Measurements from ENCODE around the gene CTCF. TPM values are rescaled to one million over a fixed set of nuclear protein-coding genes. Genes with fewer than 3 reads are reported as not detected.

The CTCF gene
- total RNA-seq, 3 donors from 2014 or later (not counting 1 experiment from before 2014, with no cell fraction given), result 61.4 to 76.7 (median 63.6) TPM

GRCh38 chr16:67546761-67547422 is 15.4 kb upstream of the CTCF start:
- Mint-ChIP-seq H3K9me3 (no peaks in the 10 kb centered on the region), H3K27me3 (ENCODE audit: low read depth in 2 of 2) (no peaks in the 10 kb centered on the region), H3K36me3 (no peaks in the 10 kb centered on the region), H3K4me1 (peaks cover 8 to 41% of the 10 kb centered on the region in 2 donors), H3K27ac (peak overlapping the region; percentile 47 to 53), H3K4me3 (no peak overlapping the region)
- Histone ChIP-seq H3K4me1 (ENCODE audit: control insufficient read depth, insufficient read depth, low read length) (peaks cover 46% of the 10 kb centered on the region), H3K27me3 (ENCODE audit: control insufficient read depth, insufficient read depth, low read length) (no peaks in the 10 kb centered on the region), H3K9me3 (ENCODE audit: control insufficient read depth, insufficient read depth, low read length) (no peaks in the 10 kb centered on the region), H3K27ac (ENCODE audit: low read length) (peak overlapping the region; percentile 71), H3K36me3 (ENCODE audit: control insufficient read depth, insufficient read depth, low read length) (peaks cover 8% of the 10 kb centered on the region), H3K4me3 (ENCODE audit: low read length) (no peak overlapping the region)
- ATAC-seq, result peak; percentile 27 to 49 (median 46)
- WGBS (ENCODE audit: insufficient coverage), result 23% methylated on average over 7 of the region's 7 CpGs
- peak; percentile 71 to 89 for DNase-seq
- intact Hi-C loops (cut with micrococcal nuclease), result loop anchor here (1.0 to 2.0 kb wide), 3 partner anchors 26 to 121 kb away; no protein-coding TSS in a partner anchor
- TF ChIP-seq CTCF (IDR thresholded peaks at IDR 0.05), result peak; percentile 98

- WGBS (ENCODE audit: insufficient coverage), result 34% methylated on average over 16 of the region's 16 CpGs
- ATAC-seq, result peak in 1 of 3 donors; percentile 3
- H3K4me1 Mint-ChIP-seq, result peaks cover under 1 to 40% of the 10 kb centered on the region in 2 donors
These were observed 14.7 kb upstream of the CTCF start for GRCh38 chr16:67547423-67548264.

GRCh38 chr16:67548265-67549126 is 13.8 kb upstream of the CTCF start:
- H3K9me3 Mint-ChIP-seq, result no peaks in the 10 kb centered on the region
- ATAC-seq (peak in 1 of 3 donors; percentile 2), DNase-seq (no peak)
- no peak overlapping the region for H3K4me3 Mint-ChIP-seq
- H3K27ac Mint-ChIP-seq, result peak overlapping the region in 1 of 2 donors; percentile 58
- peaks cover 44% of the 10 kb centered on the region for H3K4me1 ChIP-seq (ENCODE audit: control insufficient read depth, insufficient read depth, low read length)
- H3K27ac ChIP-seq (ENCODE audit: low read length), result peak overlapping the region; percentile 71
- no peaks in the 10 kb centered on the region for H3K27me3 ChIP-seq (ENCODE audit: control insufficient read depth, insufficient read depth, low read length)
- peaks cover 0 to 33% of the 10 kb centered on the region in 2 donors for H3K4me1 Mint-ChIP-seq
- no peaks in the 10 kb centered on the region for H3K36me3 Mint-ChIP-seq
- intact Hi-C loops (cut with micrococcal nuclease), result no loop called here
- no peaks in the 10 kb centered on the region for H3K9me3 ChIP-seq (ENCODE audit: control insufficient read depth, insufficient read depth, low read length)
- H3K36me3 ChIP-seq (ENCODE audit: control insufficient read depth, insufficient read depth, low read length), result peaks cover 5% of the 10 kb centered on the region
- H3K4me3 ChIP-seq (ENCODE audit: low read length), result no peak overlapping the region
- H3K27me3 Mint-ChIP-seq (ENCODE audit: low read depth in 2 of 2), result no peaks in the 10 kb centered on the region
- 87% methylated on average over 4 of the region's 4 CpGs for WGBS (ENCODE audit: insufficient coverage)
- TF ChIP-seq CTCF (IDR thresholded peaks at IDR 0.05), result no peak

More at GRCh38 chr16:67547423-67548264, 14.7 kb upstream of the CTCF start:
- H3K27me3 Mint-ChIP-seq (ENCODE audit: low read depth in 2 of 2), result no peaks in the 10 kb centered on the region
- no peaks in the 10 kb centered on the region for H3K9me3 ChIP-seq (ENCODE audit: control insufficient read depth, insufficient read depth, low read length)
- no peak overlapping the region for H3K4me3 Mint-ChIP-seq
- no peak overlapping the region for H3K4me3 ChIP-seq (ENCODE audit: low read length)
- H3K27ac Mint-ChIP-seq, result peak overlapping the region in 1 of 2 donors; percentile 58
- DNase-seq, result peak in 1 of 2 donors; percentile 74
- TF ChIP-seq CTCF (IDR thresholded peaks at IDR 0.05), result no peak
- no peaks in the 10 kb centered on the region for H3K27me3 ChIP-seq (ENCODE audit: control insufficient read depth, insufficient read depth, low read length)
- H3K36me3 ChIP-seq (ENCODE audit: control insufficient read depth, insufficient read depth, low read length), result peaks cover 8% of the 10 kb centered on the region
- H3K27ac ChIP-seq (ENCODE audit: low read length), result peak overlapping the region; percentile 71
- H3K9me3 Mint-ChIP-seq, result no peaks in the 10 kb centered on the region
- intact Hi-C loops (cut with micrococcal nuclease), result loop anchor here (1.0 to 2.0 kb wide), 3 partner anchors 27 to 121 kb away; no protein-coding TSS in a partner anchor
- no peaks in the 10 kb centered on the region for H3K36me3 Mint-ChIP-seq
- peaks cover 45% of the 10 kb centered on the region for H3K4me1 ChIP-seq (ENCODE audit: control insufficient read depth, insufficient read depth, low read length)
